Kidney capillary endothelial cell (primary cell): ENCODE data around the gene CCHCR1.

Experiments used
- DNase-seq: peaks from one replicate; pipeline ENCODE4 v3.0.0-alpha.2; 2018; ENCODE audit warnings: low spot score

Gene CCHCR1

DNA sequence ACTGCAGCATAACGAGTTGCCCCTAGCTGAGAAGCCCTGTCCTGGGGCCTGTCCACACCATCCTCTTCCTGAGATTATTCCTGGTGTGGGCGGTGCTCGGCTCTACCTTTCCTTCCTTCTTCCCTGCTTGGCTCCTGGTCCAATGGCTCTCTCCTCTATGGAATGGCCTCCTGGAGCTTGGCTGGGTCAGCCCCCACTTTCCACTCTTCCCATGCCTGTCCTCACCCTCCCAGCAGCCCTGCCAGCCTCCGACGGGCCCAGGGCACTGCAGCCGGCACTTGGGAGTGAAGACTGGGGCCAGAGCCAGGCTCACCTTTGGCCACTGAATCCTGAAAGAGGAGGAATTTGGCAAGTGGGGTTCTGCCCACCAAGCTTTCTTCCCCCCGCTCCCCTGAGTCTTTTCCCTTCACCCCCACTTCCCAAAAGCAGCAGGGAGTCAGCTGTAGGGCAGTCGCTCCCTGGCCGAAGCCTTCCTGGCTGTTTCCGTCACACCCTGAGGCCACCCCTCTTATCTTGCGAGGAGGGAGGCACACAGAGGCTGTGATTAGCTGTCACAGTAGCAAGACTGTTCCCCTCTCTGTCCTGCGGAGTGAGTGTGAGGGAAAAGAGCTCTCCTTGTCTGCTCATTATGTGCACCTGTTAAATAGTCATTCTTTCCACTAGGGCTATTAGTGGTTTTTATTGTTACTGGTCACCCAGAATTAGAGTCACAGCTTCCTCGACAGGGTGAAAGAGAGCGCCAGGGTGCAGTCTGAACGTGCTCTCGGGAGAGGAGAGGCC, 31.0 kb downstream of the CCHCR1 start:
- no peak for DNase-seq

DNA sequence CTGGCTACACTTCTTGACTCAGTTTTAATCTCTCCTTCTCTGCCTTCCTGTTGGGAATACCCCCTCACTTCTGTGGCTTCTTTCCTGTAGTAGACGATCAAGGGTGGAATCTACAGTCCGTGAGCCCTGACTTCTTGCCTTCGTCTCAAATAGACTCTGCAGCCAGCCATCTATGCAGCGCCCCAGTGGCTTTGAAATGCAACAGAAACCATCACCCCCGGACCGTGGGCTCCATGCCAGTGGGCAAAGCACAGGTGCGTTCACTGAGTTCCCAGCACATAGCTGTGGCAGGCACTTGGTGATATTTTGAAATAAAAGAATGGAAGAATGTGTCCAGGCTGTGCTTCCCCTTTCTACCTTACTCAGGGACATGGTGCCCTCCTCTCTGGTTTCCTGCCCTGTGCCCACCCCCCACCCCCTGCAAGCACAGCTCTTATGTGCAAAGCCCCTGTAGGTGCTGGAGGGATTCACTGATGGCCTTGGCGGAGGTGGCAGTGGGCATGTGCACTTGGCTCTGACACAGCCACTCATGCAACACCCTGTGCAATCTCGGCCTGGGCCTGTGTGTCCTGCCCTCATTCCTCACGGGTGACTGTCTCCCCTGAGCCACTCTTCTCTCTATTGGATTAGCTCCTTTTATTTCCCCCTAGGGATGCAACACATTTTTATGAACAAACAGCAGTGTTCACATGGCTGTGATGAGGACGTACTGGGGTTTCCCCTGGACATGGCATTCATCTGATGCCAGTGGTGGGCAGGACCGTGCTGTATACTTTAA, 31.8 kb downstream of the CCHCR1 start:
- no peak for DNase-seq

GRCh38 chr6:31125162-31125561, 32.4 kb downstream of the CCHCR1 start:
- no peak for DNase-seq

GRCh38 chr6:31122791-31123706, 34.6 kb downstream of the CCHCR1 start:
- DNase-seq = no peak

- DNase-seq = no peak
Measured at GRCh38 chr6:31121131-31121790, 36.3 kb downstream of the CCHCR1 start.

GRCh38 chr6:31120151-31120915, 37.3 kb downstream of the CCHCR1 start, which contains the start of gene CDSN:
Gene CDSN (minus strand): TSS chr6:31120446. CDS start chr6:31120419, 27 bp downstream.
- no peak for DNase-seq

DNA sequence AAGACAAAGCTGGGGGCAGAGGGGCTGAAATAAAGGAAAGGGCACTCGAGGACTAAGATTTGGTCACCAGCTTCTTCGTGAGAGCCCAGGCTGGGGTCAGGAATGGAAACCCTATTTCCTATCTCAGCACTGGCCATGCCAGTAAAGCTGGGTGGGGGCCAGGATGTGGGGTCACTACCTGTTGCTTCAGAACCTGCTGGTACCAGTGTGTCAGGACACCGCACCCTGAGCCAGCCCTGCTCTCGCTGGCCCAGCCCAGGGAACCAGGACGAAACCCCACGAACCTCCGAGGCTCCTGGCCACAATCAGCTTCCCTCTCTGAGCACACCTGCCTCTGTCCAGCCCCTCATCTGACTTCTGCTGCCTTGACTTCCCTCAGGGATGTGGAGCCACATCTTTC, 39.4 kb downstream of the CCHCR1 start:
- no peak for DNase-seq

- DNase-seq = no peak
Measured at GRCh38 chr6:31116661-31117385, 40.8 kb downstream of the CCHCR1 start.

DNA sequence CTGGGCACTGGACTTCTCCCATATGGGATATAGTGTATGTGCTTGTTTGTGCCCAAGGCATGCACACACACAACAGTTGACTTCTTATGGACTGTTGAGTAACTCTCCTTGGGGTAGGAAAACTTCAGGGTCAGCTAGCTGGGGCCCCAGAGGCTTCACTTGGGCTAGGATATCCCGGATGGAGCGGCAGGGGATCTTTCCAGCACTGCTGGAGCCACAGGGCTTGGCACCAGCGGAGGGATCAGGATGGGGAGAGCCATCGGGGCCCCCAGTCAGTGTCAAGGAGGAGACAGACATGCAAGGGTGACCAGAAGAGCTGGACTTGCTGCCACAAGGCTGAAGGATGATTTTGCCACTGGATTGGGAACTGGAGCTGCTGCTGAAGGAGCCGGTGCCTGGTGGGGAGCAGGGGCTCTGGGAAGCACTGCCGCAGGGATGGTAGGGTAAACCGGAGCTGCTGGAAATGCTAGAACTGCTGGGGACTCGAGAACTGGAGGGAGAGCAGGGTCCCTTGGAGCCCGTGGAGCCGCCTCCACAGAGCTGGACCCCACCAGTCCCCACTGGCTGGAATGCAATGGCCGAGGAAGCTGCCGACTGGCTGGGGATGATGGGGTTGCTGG, 41.6 kb downstream of the CCHCR1 start:
- DNase-seq = no peak

- DNase-seq = no peak
Measured at GRCh38 chr6:31114970-31115849, 42.4 kb downstream of the CCHCR1 start.

DNA sequence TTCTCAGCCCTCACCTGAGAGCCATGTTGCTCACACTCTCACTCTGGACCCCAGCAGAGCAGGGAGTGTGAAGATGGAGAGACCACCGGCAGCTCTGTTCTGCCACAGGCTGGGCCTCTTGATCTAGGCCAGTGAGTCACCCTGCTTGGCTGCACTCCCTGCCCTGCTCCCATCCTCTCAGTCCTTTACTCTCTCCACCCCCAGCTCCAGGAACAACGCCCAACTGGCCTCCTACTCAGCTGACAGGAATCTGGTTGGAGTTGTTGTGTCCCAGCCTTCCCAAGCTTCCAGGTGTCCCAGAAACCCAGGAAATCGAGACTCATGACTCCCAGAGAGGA, 43.1 kb downstream of the CCHCR1 start, which contains the start of gene PSORS1C1:
PSORS1C1 (plus strand) TSS at position 260 of the 338 bp plus-strand sequence. CDS start 14,833 bp downstream, outside the sequence.
- peak; percentile 42 for DNase-seq

GRCh38 chr6:31113861-31114540, 43.6 kb downstream of the CCHCR1 start:
- no peak for DNase-seq

DNA sequence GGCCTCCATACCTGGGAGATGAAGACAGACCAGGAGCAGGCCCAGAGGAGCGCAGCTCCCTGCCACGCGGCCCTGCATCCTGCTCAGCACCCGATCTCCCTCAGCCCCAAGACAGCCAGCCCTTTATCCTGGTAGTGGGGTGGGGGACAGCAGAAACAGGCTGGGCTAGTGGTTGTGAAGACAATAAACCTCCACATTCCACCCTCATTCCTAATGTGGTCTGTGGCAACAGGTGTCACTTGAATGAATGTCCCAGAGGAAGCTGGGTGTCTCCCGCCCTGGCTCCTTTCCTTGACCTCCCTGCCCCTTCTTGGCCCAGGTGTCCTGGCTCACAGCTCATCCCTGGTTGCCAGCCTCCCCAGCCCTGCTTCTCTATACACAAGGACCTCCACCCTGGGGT, 45.1 kb downstream of the CCHCR1 start, which contains the start of gene C6orf15:
C6orf15 (minus strand) TSS at position 98 of the 400 bp plus-strand sequence; CDS start at position 78, 20 bp downstream.
- no peak for DNase-seq

- DNase-seq = no peak
Measured at GRCh38 chr6:31111712-31112111, 45.9 kb downstream of the CCHCR1 start.

GRCh38 chr6:31110825-31111582, 46.6 kb downstream of the CCHCR1 start:
- DNase-seq = no peak

GRCh38 chr6:31107052-31107451, 50.5 kb downstream of the CCHCR1 start:
- DNase-seq = no peak

DNA sequence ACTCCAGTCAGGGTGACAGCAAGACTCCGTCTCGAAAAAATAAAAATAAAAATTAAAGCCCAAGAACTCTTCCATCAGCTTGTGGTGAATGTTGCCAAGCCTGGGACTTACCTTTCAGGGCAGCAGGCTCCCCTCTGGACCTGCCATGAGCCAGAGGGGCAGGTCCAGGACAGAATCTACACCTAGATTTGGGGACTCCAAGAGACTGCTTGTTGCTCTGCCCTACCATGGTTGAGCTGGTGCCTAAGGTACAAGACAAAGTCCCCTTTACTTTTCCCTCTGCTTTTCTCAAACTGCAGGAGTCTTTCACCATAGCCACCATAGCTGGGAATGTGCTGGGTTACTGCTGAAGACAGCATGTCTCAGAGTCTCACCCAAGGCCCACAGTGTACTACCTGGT, 54.5 kb downstream of the CCHCR1 start:
- DNase-seq = no peak
